ENCODE results near the gene CPM.

Gene CPM

GRCh38 chr12:68919581-68920239 is 13.3 kb downstream of the CPM start:
- Histone ChIP-seq H3K36me3 (ENCODE audit: control insufficient read depth, low read depth, low read length) (no peaks in the 10 kb centered on the region), H3K9me3 (ENCODE audit: control insufficient read depth, low read depth, low read length) (no peaks in the 10 kb centered on the region), H3K4me1 (ENCODE audit: control insufficient read depth, low read depth, low read length) (no peaks in the 10 kb centered on the region), H3K4me3 (ENCODE audit: low read length) (no peak overlapping the region), H3K27me3 (ENCODE audit: control insufficient read depth, insufficient read depth, low read length) (no peaks in the 10 kb centered on the region), H3K27ac (ENCODE audit: low read length) (no peak overlapping the region), H3K9ac (ENCODE audit: low read length) (no peak overlapping the region)

- Histone ChIP-seq H3K36me3 (ENCODE audit: control insufficient read depth, low read depth, low read length) (no peaks in the 10 kb centered on the region), H3K9me3 (ENCODE audit: control insufficient read depth, low read depth, low read length) (no peaks in the 10 kb centered on the region), H3K4me3 (ENCODE audit: low read length) (no peak overlapping the region), H3K27me3 (ENCODE audit: control insufficient read depth, insufficient read depth, low read length) (no peaks in the 10 kb centered on the region), H3K4me1 (ENCODE audit: control insufficient read depth, low read depth, low read length) (no peaks in the 10 kb centered on the region), H3K27ac (ENCODE audit: low read length) (no peak overlapping the region), H3K9ac (ENCODE audit: low read length) (no peak overlapping the region)
These were observed 14.0 kb downstream of the CPM start for GRCh38 chr12:68918960-68919359.

- no peak overlapping the region for H3K27ac ChIP-seq (ENCODE audit: low read length)
These were observed 17.9 kb downstream of the CPM start for GRCh38 chr12:68915055-68915454.

GRCh38 chr12:68913682-68914081 is 19.3 kb downstream of the CPM start:
- H3K27ac ChIP-seq (ENCODE audit: low read length), result no peak overlapping the region

More at GRCh38 chr12:68915055-68915454, 17.9 kb downstream of the CPM start:
- no peaks in the 10 kb centered on the region for H3K4me1 ChIP-seq (ENCODE audit: control insufficient read depth, low read depth, low read length)
- H3K36me3 ChIP-seq (ENCODE audit: control insufficient read depth, low read depth, low read length), result no peaks in the 10 kb centered on the region
- no peaks in the 10 kb centered on the region for H3K9me3 ChIP-seq (ENCODE audit: control insufficient read depth, low read depth, low read length)
- no peak overlapping the region for H3K9ac ChIP-seq (ENCODE audit: low read length)
- H3K27me3 ChIP-seq (ENCODE audit: control insufficient read depth, insufficient read depth, low read length), result no peaks in the 10 kb centered on the region
- no peak overlapping the region for H3K4me3 ChIP-seq (ENCODE audit: low read length)

GRCh38 chr12:68912916-68913315 is 20.1 kb downstream of the CPM start:
- H3K9ac ChIP-seq (ENCODE audit: low read length), result no peak overlapping the region
- H3K36me3 ChIP-seq (ENCODE audit: control insufficient read depth, low read depth, low read length), result no peaks in the 10 kb centered on the region
- H3K27me3 ChIP-seq (ENCODE audit: control insufficient read depth, insufficient read depth, low read length), result no peaks in the 10 kb centered on the region
- no peaks in the 10 kb centered on the region for H3K9me3 ChIP-seq (ENCODE audit: control insufficient read depth, low read depth, low read length)
- H3K27ac ChIP-seq (ENCODE audit: low read length), result no peak overlapping the region
- H3K4me3 ChIP-seq (ENCODE audit: low read length), result no peak overlapping the region
- H3K4me1 ChIP-seq (ENCODE audit: control insufficient read depth, low read depth, low read length), result no peaks in the 10 kb centered on the region

More at GRCh38 chr12:68913682-68914081, 19.3 kb downstream of the CPM start:
- H3K9ac ChIP-seq (ENCODE audit: low read length), result no peak overlapping the region
- H3K9me3 ChIP-seq (ENCODE audit: control insufficient read depth, low read depth, low read length), result no peaks in the 10 kb centered on the region
- no peaks in the 10 kb centered on the region for H3K27me3 ChIP-seq (ENCODE audit: control insufficient read depth, insufficient read depth, low read length)
- H3K4me1 ChIP-seq (ENCODE audit: control insufficient read depth, low read depth, low read length), result no peaks in the 10 kb centered on the region
- no peak overlapping the region for H3K4me3 ChIP-seq (ENCODE audit: low read length)
- H3K36me3 ChIP-seq (ENCODE audit: control insufficient read depth, low read depth, low read length), result no peaks in the 10 kb centered on the region

GRCh38 chr12:68911197-68911718 is 21.7 kb downstream of the CPM start:
- H3K36me3 ChIP-seq (ENCODE audit: control insufficient read depth, low read depth, low read length), result no peaks in the 10 kb centered on the region
- H3K27ac ChIP-seq (ENCODE audit: low read length), result no peak overlapping the region
- H3K4me1 ChIP-seq (ENCODE audit: control insufficient read depth, low read depth, low read length), result no peaks in the 10 kb centered on the region
- no peak overlapping the region for H3K4me3 ChIP-seq (ENCODE audit: low read length)
- H3K9ac ChIP-seq (ENCODE audit: low read length), result no peak overlapping the region
- no peaks in the 10 kb centered on the region for H3K9me3 ChIP-seq (ENCODE audit: control insufficient read depth, low read depth, low read length)
- no peaks in the 10 kb centered on the region for H3K27me3 ChIP-seq (ENCODE audit: control insufficient read depth, insufficient read depth, low read length)

- Histone ChIP-seq H3K4me3 (ENCODE audit: low read length) (no peak overlapping the region), H3K27me3 (ENCODE audit: control insufficient read depth, insufficient read depth, low read length) (no peaks in the 10 kb centered on the region), H3K27ac (ENCODE audit: low read length) (no peak overlapping the region), H3K4me1 (ENCODE audit: control insufficient read depth, low read depth, low read length) (no peaks in the 10 kb centered on the region), H3K36me3 (ENCODE audit: control insufficient read depth, low read depth, low read length) (no peaks in the 10 kb centered on the region), H3K9ac (ENCODE audit: low read length) (no peak overlapping the region), H3K9me3 (ENCODE audit: control insufficient read depth, low read depth, low read length) (no peaks in the 10 kb centered on the region)
These were observed 22.8 kb downstream of the CPM start for GRCh38 chr12:68910128-68910527.

GRCh38 chr12:68908076-68908475 is 24.9 kb downstream of the CPM start:
- H3K27ac ChIP-seq (ENCODE audit: low read length), result no peak overlapping the region
- H3K9me3 ChIP-seq (ENCODE audit: control insufficient read depth, low read depth, low read length), result no peaks in the 10 kb centered on the region
- no peaks in the 10 kb centered on the region for H3K4me1 ChIP-seq (ENCODE audit: control insufficient read depth, low read depth, low read length)
- H3K36me3 ChIP-seq (ENCODE audit: control insufficient read depth, low read depth, low read length), result no peaks in the 10 kb centered on the region
- no peak overlapping the region for H3K4me3 ChIP-seq (ENCODE audit: low read length)
- H3K9ac ChIP-seq (ENCODE audit: low read length), result no peak overlapping the region
- H3K27me3 ChIP-seq (ENCODE audit: control insufficient read depth, insufficient read depth, low read length), result no peaks in the 10 kb centered on the region

- H3K4me1 ChIP-seq (ENCODE audit: control insufficient read depth, low read depth, low read length), result no peaks in the 10 kb centered on the region
These were observed 27.2 kb downstream of the CPM start for GRCh38 chr12:68905733-68906132.

GRCh38 chr12:68904351-68904962 is 28.5 kb downstream of the CPM start:
- H3K9me3 ChIP-seq (ENCODE audit: control insufficient read depth, low read depth, low read length), result no peaks in the 10 kb centered on the region
- no peak overlapping the region for H3K4me3 ChIP-seq (ENCODE audit: low read length)
- no peaks in the 10 kb centered on the region for H3K4me1 ChIP-seq (ENCODE audit: control insufficient read depth, low read depth, low read length)
- no peak overlapping the region for H3K27ac ChIP-seq (ENCODE audit: low read length)
- H3K9ac ChIP-seq (ENCODE audit: low read length), result no peak overlapping the region
- no peaks in the 10 kb centered on the region for H3K27me3 ChIP-seq (ENCODE audit: control insufficient read depth, insufficient read depth, low read length)
- no peaks in the 10 kb centered on the region for H3K36me3 ChIP-seq (ENCODE audit: control insufficient read depth, low read depth, low read length)

More at GRCh38 chr12:68905733-68906132, 27.2 kb downstream of the CPM start:
- no peaks in the 10 kb centered on the region for H3K27me3 ChIP-seq (ENCODE audit: control insufficient read depth, insufficient read depth, low read length)
- H3K9ac ChIP-seq (ENCODE audit: low read length), result no peak overlapping the region
- H3K4me3 ChIP-seq (ENCODE audit: low read length), result no peak overlapping the region
- no peak overlapping the region for H3K27ac ChIP-seq (ENCODE audit: low read length)
- no peaks in the 10 kb centered on the region for H3K9me3 ChIP-seq (ENCODE audit: control insufficient read depth, low read depth, low read length)
- no peaks in the 10 kb centered on the region for H3K36me3 ChIP-seq (ENCODE audit: control insufficient read depth, low read depth, low read length)

GRCh38 chr12:68903511-68903910 is 29.5 kb downstream of the CPM start:
- Histone ChIP-seq H3K27ac (ENCODE audit: low read length) (no peak overlapping the region), H3K9ac (ENCODE audit: low read length) (no peak overlapping the region), H3K27me3 (ENCODE audit: control insufficient read depth, insufficient read depth, low read length) (no peaks in the 10 kb centered on the region), H3K36me3 (ENCODE audit: control insufficient read depth, low read depth, low read length) (no peaks in the 10 kb centered on the region), H3K4me1 (ENCODE audit: control insufficient read depth, low read depth, low read length) (no peaks in the 10 kb centered on the region), H3K4me3 (ENCODE audit: low read length) (no peak overlapping the region), H3K9me3 (ENCODE audit: control insufficient read depth, low read depth, low read length) (no peaks in the 10 kb centered on the region)

GRCh38 chr12:68901551-68901950 is 31.4 kb downstream of the CPM start:
- Histone ChIP-seq H3K27me3 (ENCODE audit: control insufficient read depth, insufficient read depth, low read length) (no peaks in the 10 kb centered on the region), H3K4me1 (ENCODE audit: control insufficient read depth, low read depth, low read length) (no peaks in the 10 kb centered on the region), H3K27ac (ENCODE audit: low read length) (no peak overlapping the region), H3K36me3 (ENCODE audit: control insufficient read depth, low read depth, low read length) (no peaks in the 10 kb centered on the region), H3K9me3 (ENCODE audit: control insufficient read depth, low read depth, low read length) (no peaks in the 10 kb centered on the region), H3K4me3 (ENCODE audit: low read length) (no peak overlapping the region), H3K9ac (ENCODE audit: low read length) (no peak overlapping the region)

Measured in iPS-18a (cell line).